HG02763 (cell line): ENCODE results near the gene CMTM6.
A peak's percentile ranks its signal among the peaks of the same experiment; 100 is the strongest.
"Not testable (repeated sequence)": the region's sequence is repeated elsewhere in the genome, so short reads cannot be mapped to it uniquely, and the experiment has no call there.

Experiments used
- ATAC-seq: cut with Tn5 transposase; IDR thresholded peaks from one replicate; pipeline ENCODE4 v1.9.1; 2021; ENCODE audit warnings: mild to moderate bottlenecking, moderate library complexity; ENCODE audit not compliant: unreplicated experiment

Gene CMTM6

DNA sequence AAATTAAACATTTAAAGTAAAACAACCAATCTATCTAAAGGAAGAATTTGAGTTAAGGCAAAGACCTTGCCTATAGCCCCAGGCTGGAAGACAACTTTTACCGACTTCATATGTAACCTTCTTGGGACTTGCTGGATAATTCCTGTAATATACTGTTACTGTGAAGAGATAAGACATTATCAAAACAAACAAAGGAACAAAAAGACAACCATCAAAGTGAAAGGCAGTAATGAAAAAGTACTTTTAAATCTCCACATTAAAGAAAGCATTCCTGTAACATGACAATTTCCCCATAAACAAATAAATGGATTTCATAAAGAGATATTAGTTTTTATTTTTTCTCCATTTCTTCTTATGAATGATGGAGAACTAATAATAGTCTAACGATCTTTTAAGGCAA is 2.4 kb downstream of the CMTM6 start:
- no peak for ATAC-seq

- no peak for ATAC-seq
Observed at GRCh38 chr3:32499585-32499984, 3.1 kb downstream of the CMTM6 start.

DNA sequence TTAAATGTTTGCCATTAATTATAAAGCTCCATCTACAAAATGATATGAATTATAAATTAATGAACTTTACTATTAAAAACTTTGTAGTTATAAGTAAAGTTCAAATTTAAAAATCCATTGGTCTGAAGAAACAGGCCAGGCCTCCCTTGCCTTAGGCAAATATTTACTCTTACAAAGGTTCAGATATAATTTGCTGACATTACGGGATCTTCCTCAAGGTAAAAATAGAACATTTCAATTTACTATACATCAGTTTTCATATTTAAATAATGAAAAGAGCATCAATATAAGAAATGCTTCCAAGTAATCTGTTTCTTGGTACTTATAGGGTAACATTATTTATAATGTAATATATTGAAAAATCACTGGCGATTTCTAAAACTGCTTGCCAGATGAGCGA is 3.7 kb downstream of the CMTM6 start:
- no peak for ATAC-seq

GRCh38 chr3:32498252-32498651 is 4.4 kb downstream of the CMTM6 start:
- ATAC-seq: no peak

DNA sequence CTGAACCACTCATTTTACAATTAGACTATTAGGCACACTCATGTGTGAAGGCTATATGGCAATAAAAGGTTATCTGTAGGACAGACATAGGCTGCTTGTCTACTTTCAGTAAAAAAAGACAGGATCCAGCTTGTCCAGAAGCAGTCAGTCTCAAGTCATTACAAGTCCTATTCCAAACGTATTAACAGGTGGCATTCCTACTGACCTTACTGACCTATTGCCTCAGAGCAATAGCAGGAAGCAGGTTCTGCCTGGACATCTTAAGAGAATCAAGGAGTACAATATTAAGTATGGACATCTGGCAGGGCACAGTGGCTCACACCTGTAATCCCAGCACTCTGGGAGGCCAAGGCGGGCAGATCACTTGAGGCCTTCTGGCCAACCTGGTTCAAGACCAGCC is 7.0 kb downstream of the CMTM6 start:
- no peak for ATAC-seq

- ATAC-seq: no peak
Observed at GRCh38 chr3:32495085-32495484, 7.6 kb downstream of the CMTM6 start.

- ATAC-seq: peak; percentile 85
Observed at GRCh38 chr3:32493437-32494414, 8.9 kb downstream of the CMTM6 start.

DNA sequence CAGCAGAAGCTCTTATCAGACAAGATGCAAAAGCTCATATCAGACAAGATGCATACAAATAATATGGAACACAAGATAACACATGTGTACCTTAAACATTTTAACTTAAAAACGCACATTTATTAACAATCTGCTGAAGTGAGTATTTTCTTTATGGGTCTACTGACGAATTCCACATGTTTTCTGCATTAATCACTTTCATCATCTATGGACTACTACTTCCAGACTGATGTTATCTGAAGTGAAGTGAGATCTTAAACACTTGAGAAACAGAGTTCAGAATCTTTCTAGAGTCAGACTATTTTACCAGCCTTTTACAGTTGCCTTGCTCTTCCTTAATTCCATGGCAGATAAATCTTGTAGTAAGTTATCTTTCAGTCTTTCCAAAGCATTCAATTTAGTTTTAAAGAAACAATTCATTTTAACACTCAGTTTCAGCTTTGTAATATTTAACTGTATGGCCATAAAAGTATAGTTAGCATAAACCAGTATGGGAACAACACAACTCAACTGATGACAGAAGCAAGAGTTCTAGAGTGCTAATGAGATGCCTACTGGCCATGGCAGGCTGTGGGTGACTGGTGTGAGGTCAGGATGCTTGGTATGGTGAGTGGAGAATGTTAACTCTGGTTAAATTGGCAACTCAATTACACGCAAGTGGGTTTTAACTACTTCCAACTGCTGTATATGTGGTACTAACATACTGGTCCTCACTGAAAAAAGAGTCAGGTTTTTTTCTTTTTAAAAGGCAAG is 9.8 kb downstream of the CMTM6 start:
- ATAC-seq: no peak

DNA sequence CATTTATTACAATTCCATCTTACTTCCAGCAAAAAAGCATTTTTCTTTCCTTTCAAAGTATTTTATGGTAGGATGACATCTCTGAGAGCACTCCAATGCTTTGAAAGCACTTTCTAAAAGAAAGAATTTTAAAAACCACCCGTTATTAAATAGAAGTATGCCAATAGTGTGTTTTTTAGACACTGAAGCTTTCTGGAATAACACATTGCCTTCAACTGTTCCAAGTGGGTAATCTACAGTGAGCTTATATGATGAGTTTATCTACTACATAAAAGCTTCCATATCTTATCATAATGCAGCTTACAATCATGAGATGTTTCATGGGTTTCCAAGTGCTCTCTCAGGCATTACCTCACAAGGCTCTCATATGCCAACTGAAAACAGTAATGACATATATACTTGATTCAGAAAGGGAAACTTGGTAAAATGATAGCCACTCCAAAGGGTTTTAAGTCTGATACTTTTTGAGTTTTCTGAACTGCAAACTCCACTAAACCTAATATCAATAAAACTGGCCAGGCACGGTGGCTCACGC is 14.1 kb downstream of the CMTM6 start:
- no peak for ATAC-seq

DNA sequence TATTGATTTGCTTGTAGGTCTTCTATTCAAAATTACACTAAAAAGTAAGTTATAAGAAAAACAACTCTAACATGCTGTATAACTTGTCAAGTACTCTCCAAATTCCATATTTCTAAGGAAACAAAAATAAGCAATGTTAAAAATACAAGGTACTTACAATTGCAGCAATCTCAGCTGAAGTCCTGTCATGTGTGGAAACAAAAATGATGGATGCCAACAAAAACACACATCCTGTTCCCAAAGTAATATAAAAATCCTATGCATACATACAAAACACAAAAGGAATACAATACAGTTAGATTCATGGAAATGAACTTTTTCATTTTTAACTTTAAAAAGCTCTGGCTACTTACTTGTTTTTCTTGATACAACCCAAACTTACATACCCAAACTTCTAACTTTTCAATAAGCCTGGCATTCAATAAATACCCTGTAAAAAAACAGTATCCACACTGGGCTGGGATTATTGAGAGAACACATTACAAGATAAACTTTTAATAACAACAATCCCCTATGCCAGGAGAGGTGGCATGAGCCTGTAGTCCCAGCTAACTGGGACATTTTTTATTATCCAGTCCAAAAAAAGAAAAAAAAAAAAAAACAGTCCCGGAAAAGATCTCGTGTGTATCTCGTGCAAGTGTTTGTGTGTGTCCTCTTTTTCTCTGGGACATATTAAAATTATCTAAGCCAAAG is 14.7 kb downstream of the CMTM6 start:
- no peak for ATAC-seq

- ATAC-seq: no peak
Observed at GRCh38 chr3:32484436-32484835, 18.2 kb downstream of the CMTM6 start.

DNA sequence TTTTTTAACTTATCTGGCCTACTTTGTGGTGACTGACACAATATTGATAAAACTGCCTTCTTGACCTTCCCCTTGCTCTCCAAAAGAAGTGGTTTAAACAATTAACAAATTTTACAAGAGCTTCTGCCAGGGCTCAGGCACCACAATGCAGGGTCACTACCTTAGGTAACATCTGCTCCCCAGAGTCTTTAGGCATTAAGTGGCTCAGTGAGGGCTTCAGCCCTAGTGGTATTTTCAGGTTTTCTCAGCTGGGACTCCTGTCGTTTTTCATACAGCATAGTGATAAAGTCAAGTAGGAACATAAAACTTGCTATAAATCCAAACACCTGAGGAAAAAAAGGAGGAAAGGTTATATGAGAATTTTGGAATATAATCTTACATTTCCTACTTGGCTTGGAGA is 18.9 kb downstream of the CMTM6 start:
- ATAC-seq: no peak

DNA sequence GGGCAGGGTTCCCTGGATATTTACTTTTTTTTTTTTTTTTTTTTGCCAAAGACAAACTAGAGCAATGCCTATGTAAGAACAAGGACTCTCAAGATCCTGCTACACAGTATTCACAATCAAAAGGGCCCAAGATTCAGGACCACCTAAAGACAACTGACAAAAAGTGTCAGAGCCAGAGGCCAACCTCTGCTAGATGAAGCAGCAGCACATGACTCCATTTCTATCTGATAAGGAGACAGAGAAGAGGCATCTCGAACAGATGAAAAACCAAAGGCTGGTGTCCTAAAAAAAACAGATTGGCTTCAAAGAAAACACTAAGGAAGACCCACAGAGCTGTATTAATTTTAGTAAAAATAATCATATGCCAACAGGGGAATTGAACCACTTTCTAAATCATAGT is 20.0 kb downstream of the CMTM6 start:
- ATAC-seq: no peak

DNA sequence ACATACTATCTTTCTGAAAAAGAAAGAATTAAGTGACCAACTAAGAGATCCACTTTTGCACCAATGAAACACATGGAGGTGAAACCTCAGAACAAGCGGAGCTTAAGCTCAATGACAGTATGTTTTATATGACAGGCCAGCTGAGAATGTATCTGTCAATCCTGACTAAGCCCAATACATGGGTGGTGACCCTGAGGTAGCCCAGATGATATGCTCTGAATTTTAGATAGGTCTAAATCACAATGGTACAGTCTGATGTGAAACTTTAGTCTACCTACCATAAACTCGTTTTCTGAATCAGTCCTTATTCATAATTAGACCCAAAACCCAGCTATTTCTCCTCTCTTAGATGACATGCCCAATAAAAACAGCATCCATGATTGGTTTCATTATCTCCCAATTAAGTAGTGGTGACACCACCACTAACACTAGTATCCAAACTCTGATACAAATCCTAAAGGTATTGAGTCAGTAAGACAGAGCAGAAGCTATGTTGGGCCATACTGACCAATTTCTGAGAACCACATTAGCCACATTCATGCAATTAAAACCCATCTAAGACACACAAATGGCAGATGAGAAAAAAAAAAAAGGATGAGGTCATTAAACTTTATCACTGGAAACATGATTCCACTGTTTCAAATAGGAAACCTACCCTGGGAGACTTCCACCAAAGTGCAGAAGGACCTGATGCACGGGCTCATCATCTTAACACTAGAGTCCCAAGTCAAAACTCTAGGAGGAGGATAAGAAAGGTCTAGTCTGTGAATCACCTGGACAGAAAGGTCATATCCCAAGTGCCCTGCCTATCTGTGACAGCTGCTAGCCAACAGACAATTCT is 20.6 kb downstream of the CMTM6 start:
- no peak for ATAC-seq

GRCh38 chr3:32480604-32481003 is 22.0 kb downstream of the CMTM6 start:
- ATAC-seq: no peak

DNA sequence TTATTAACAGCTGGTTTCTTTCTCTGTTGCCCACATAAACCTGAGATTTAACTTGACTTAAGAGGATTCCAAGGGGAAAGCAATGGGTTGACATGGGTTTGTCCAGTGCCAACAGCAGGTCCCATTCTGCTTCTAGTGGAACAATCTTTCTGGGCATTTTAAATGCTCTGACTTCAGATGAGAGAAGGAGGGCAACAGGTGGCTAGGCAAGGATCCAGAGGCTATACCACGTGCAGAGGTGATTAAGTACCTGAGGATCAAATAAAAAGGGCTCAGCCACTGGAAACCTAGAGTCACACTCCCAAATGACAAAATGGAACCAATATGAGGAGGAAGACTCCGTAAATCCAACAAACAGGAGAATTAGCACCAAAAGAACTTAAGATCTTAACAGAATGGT is 28.5 kb downstream of the CMTM6 start:
- ATAC-seq: no peak

GRCh38 chr3:32472151-32472550 is 30.5 kb downstream of the CMTM6 start:
- ATAC-seq: not testable (repeated sequence)

- no peak for ATAC-seq
Observed at GRCh38 chr3:32471246-32471645, 31.4 kb downstream of the CMTM6 start.

GRCh38 chr3:32470362-32470761 is 32.3 kb downstream of the CMTM6 start:
- no peak for ATAC-seq

DNA sequence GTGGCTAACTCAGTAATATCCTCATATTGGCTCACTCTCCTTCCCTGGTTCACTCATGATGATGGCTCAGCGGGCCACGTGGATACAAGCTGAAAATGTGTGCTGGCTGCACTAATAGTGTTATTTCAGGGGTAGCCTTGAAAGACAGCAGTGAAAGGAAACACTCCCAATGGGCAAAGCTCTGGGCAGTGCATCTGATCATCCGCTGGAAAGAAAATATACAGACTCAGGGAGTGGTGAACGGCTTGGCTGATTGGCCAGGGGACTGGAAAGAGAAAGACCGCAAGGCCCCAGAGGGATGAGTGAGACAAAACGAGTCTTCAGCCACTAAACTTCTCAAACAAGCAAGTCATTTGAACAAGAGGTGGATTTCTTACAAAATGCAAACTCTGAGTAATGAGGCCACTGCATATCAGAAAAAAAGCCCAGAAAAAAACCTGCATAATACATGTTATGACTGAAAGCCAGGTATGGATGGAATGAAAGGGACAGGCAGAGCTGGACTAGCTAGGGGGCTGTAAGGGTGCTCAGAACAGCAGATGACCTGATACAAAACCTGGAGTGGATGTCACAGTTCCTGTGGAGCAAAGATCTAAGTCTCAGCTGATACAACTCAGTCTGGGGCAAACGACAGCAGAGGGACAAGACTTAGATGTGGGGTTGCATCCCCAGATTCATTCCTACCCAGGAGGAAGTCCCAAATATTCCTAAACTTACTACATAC is 33.3 kb downstream of the CMTM6 start:
- peak; percentile 13 for ATAC-seq
